DMS79 (cell line): ENCODE results near the gene RYR3.

ENCODE experiments used
- DNase-seq: peaks from one replicate; lab custom pipeline; 2025; lab: John Stamatoyannopoulos, UW

Gene RYR3

GRCh38 chr15:33382491-33382890, 71.7 kb downstream of the RYR3 start:
- DNase-seq, result no peak

- DNase-seq, result no peak
These were observed 73.5 kb downstream of the RYR3 start for GRCh38 chr15:33384307-33384706.

GRCh38 chr15:33392453-33392852, 81.7 kb downstream of the RYR3 start:
- no peak for DNase-seq

DNA sequence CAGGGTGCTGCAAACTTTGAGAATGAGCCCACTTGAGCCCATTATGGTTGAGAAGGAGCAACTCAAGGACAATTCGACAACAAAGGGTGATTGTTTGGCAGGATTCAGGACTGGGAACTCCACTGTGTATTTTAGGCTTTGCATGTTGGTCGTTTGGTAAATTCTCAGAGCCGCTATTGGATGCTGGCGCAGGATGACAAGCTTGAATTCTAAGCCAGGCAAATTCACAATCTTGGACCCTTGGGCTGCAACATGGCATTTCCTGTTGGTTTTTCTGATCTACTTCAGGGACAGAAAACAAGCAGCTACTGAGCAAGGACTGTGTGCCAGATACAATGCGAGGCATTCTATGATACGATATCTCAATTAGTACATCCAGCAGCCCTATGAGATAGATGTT, 82.8 kb downstream of the RYR3 start:
- no peak for DNase-seq

DNA sequence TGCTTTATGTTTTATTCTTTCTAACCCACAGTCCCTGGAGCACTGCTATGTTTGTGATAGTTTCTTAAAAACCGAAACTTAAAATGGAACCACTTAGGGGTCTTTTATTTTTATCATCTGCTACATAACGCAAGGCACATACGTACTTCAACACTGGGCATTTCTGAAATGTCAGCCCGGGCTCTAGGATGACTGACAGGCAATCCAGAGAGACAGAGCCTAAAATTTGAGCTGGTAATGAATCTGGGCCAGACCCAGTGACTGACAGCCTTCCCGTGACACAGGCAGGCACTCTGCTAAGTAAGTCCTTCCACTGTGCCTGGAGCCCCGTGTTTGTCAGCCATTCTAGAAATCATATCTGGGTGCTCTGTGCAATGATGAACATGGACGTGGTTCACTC, 84.6 kb downstream of the RYR3 start:
- DNase-seq, result no peak

DNA sequence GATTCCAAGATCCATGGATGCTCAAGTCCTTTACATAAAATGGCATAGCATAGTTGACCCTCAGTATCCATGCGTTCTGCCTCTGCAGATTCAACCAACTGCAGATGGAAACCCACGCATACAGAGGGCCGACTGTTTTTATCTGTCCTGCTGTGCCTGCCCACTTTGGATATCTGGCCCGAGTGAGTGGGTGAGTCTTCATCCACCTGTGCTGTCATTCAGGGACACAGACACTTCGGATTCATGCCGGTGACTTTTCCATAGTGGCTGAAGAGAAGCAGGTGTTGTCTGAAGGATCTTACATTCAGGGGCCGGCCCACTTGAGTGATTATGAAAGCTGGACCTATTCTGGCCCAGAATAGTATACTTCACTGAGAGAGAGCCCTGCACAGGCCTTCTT, 85.1 kb downstream of the RYR3 start:
- no peak for DNase-seq

GRCh38 chr15:33396475-33396874, 85.7 kb downstream of the RYR3 start:
- DNase-seq, result no peak

DNA sequence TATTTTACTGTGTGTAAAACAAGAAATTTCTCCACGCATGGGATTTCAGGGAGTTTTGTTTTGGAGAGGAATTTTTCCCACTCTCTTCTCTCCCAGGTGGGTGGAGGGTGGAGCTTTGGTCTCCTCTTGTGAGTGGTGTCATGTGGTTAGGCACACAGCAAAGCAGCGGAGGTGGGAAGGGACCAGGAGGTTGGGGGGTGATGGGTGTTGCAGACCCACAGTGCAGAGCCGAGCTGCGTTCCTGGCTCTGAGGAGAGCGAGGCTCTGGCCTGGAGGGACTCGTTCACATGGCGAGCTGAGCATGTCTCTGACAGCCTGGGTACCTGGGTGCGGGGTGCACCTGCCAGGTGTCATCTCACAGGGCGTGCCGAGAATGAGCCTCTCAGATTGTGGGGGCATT, 87.8 kb downstream of the RYR3 start:
- DNase-seq, result no peak

GRCh38 chr15:33400941-33401340, 90.2 kb downstream of the RYR3 start:
- DNase-seq, result no peak

- DNase-seq, result no peak
These were observed 91.8 kb downstream of the RYR3 start for GRCh38 chr15:33402600-33402999.

DNA sequence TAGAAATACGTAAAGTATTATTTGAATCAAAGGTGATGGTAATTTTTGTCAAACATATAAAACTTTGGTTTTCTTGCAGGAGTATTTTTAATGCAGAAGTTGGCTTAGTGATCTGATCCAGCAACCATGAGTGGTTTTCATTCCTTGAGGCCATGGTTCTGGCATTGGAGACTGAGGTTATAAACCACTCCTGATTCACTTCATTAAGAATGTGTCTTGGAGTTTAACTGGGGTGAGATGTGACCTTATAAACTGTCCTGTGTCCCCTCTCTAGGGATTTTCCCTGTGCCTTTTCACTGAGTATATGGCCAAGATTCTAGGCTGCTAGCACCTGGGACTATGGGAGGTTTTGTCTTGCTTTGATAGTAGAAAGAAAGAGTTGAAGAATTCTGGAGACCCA, 94.3 kb downstream of the RYR3 start:
- DNase-seq, result no peak

- no peak for DNase-seq
These were observed 101.1 kb downstream of the RYR3 start for GRCh38 chr15:33411596-33412540.

DNA sequence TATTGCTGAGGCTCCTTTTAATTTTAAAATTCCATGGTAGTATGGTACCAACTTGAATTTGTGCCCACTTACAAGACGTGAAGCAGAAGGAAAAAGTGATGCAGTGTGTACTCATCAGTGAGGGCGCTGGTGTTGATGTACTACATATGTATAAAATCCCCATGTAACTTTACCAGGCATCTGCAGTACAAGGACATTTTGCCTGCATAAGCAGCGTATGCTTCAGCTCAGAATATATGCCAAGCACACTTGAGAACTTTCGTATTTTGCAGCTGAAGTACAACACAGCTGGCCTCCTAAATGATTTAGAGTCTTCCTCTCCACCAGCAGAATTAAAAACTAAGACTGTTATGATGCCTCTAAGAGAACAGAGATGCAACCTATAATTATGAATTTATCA, 108.9 kb downstream of the RYR3 start:
- no peak for DNase-seq

DNA sequence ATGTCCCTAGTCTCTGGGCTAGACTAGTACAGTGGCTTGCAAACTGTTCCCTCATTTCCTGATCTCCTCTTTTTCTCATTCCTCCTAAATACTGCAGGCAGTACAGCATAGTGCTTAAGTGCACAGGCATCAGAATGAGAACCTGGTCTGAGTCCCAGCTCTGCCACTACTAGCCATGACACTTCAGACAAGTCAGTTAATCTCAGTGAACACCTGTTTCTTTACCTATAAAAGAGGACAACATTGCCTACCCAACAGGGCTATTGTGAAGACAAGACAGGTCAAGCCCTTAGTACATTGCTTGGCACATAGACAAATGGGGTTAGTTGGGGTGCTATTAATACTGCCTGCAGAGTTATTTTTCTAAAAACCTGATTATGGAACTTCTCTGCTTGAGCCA, 113.3 kb downstream of the RYR3 start:
- no peak for DNase-seq

DNA sequence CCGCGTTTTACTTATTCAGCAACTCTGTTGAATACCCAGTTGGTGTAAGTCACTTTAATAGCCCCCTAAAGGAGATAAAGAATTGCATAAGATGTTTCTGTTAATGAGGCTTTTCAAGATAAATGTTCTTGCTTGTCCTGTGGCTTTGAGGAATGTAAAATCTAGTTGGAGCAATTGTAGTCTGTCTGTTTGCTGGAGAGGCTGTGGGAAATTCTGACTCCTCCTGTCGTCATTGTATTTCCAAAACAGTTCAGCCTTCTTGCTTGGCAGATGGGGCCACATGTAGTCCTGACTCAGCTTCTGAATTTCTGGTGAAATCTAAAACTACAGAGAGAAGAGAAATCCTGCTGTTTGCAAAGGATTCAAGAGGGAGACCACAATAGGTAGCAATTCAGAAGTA, 114.4 kb downstream of the RYR3 start:
- DNase-seq, result no peak

DNA sequence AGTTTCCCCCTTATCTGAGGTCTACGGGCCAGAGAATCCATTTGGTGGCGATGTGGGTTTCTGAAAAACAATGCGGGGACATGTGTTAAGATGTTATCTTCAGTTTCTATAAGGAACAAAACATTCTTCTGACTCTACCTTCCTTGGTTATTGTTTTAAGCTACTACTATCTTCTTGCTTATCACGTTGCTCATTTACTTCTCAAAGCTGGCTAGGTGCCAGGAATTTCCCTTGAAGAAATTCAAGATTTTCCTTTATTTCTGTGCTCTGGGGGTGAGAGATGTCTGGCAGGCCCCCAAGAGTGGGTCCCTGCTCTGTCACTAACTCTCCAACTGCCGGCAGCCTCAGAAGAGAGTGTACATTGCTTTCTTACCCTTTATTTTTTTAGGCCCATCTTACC, 119.8 kb downstream of the RYR3 start:
- no peak for DNase-seq

- DNase-seq, result no peak
These were observed 123.1 kb downstream of the RYR3 start for GRCh38 chr15:33433821-33434220.

- no peak for DNase-seq
These were observed 127.6 kb downstream of the RYR3 start for GRCh38 chr15:33438396-33438795.

DNA sequence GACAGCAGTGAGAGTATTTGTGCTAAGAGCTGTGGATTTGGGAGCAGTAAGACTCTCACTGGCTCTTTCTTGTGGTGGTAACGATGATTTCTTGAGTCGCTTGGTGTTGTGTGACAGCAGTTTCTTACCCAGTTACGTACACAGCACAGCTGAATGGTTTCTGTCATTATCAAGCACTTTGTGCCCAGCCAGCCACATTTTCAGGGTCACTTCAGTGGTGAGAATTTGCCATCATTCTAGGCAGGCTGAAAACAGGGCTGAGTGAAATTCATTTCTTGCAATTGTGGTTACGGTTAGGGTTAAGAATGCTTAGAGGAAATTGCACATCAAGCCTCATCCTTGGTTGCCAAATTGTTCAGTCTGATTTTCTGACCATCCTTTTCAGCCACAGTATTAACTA, 130.1 kb downstream of the RYR3 start:
- DNase-seq, result no peak

DNA sequence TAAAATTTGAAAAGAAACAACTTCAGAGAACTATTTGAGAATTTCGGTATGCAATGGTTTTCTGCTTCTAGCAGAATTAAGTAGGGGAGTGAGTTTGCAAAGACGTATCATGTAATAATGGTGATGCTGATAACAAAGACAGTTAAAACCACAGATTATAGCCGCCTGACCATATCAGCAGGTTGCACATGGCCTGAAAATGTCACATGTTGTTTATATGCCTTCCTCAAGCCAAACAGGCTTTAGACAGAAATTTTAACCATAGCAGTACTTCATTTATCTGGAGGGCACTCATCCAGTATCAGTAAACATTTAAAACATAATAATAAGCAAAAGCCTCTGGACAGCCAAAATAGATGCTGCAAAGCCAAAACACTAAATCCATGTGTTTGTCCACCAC, 131.7 kb downstream of the RYR3 start:
- DNase-seq, result no peak

DNA sequence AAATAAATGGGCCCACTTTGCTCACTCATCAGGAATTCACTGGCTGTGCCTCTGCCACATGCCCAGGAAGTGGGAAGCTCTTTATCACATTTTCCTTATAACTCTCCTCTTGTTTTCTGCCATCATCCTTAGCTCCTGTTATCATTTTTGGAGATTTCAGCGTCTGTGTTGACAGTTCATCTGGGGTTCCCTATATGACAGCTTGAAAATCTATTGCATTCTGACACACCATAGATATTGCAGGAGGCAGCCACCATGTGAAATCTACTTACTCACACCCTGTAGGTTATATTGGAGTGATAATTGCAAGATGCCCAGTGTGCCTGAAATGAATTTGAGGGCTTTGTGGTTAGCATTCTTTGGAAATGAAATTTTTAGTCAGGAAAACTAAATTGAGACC, 132.9 kb downstream of the RYR3 start:
- no peak for DNase-seq

DNA sequence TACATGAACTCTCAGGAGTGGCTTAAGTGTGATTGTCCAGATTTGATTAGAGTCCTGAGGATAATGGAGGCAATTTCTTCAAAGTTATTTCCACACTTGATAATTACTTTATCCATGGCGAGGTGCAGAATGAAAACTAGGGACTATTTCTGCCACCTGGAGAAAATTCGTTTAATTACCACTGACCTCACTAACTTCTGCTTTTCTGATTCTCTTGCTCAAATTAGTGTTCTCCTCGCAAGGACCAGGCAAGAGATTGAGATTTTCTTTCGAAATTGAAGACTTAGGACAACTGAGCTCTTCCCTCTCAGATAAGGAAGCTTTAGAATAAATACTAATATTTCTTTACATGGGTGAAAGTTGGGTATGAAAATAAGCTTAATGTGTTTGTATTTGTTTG, 135.2 kb downstream of the RYR3 start:
- DNase-seq, result no peak

DNA sequence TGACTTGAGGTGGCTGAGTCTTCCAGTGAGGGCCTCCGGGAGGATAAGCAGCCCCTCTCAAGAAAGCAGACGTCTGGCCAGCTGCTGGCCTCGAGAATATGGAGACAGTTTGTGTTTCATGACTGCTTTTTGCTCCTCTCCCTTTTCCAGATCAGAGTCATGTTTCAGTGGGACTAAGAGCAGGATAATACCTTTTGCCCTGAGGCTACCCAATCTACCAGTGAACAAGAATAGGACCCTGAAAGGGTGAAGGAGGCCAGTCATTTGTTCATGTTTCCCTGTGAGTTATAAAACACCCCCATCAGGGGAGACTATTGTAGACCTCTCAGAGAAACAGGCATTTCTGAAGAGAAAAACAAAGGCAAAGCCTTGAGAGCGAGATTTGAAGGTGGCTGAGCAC, 137.4 kb downstream of the RYR3 start:
- no peak for DNase-seq

DNA sequence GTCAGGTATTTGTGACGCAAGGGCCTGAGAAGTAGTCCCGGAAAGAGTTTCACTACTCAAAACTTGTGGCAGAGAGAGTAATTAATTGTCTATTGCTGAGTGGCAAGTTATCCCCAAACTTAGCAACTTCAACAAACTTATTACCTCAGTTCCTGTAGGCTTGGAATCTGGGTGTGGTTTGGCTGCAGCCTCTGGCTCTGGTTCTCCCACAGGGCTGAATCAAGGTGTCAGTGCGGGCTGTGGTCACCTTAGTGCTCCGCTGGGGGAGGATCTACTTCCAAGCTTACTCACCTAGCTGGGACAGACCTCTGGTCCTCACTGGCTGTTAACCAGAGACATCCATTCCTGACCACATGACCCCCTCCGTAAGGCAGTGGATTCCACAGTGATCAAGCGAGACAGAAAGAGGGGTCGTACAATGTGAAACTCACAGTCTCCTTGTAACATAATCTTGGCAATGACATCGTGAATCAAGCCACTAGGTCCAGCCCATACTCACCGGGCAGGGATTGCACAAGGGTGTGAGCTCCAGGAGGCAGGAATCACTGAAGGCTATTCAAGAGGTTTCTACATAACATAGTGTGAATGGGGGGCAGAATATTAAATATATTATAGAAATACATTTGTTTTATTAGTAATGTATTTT, 138.3 kb downstream of the RYR3 start:
- DNase-seq, result no peak
